Measurements from ENCODE around the gene GPR55.

DNA sequence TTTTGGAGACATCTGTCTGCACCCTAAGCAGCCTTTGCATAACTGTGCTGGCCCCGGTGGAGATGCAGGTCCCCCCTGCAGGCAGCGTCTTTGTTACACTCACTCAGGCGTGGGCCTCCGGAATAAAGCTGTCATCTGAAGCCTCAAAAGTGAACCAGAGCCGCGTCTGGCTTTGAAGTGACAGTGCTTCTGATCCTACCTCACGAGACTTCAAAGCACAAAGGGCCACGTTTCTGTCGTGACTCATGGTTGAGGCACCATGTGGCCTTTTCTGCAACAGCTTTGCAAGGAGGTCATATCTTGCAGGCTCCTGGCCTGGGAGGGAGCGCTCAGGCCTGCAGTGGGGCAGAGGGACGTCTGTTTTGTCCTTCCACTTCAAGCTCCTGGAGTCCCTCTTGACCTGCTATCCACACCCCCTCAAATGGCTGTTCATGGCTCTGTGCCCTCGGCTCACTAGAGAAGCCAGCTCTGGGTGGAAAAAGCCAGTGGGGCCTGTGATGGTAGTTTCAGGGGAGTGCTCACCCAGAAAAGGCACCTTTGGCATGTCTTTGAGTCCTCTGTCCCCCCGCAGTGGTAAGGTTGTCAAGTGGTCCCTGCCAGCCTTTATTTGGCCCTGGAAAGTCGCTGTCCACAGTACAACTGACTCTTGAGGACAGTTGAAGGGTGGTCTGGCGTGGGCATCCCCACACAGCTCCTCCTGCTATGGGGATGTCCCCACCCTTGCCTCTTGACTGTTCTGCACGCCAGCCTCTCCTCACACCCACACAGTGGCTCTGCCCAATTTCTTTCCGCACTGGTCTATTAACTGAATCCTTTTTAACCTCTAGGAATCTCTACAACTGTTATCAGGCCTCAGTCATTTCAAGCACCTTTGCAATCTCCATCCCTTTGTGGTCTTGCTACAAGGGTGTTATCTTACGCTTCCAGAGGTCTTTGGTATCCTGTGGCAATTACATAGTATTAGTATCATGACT is 19.3 kb downstream of the GPR55 start:
- TF ChIP-seq, protein P1, sequence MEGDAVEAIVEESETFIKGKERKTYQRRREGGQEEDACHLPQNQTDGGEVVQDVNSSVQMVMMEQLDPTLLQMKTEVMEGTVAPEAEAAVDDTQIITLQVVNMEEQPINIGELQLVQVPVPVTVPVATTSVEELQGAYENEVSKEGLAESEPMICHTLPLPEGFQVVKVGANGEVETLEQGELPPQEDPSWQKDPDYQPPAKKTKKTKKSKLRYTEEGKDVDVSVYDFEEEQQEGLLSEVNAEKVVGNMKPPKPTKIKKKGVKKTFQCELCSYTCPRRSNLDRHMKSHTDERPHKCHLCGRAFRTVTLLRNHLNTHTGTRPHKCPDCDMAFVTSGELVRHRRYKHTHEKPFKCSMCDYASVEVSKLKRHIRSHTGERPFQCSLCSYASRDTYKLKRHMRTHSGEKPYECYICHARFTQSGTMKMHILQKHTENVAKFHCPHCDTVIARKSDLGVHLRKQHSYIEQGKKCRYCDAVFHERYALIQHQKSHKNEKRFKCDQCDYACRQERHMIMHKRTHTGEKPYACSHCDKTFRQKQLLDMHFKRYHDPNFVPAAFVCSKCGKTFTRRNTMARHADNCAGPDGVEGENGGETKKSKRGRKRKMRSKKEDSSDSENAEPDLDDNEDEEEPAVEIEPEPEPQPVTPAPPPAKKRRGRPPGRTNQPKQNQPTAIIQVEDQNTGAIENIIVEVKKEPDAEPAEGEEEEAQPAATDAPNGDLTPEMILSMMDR (conservative IDR thresholded peaks at IDR 0.05 in 1 of 2, IDR thresholded peaks at IDR 0.05 in 1 of 2; ENCODE audit: extremely low read depth in 1 of 2, insufficient read depth in 1 of 2, low read depth in 1 of 2, low read length in 2 of 2): no peak
- TF ChIP-seq EZH2 (IDR thresholded peaks at IDR 0.05; ENCODE audit: borderline replicate concordance, low read length): no peak

Measured in mammary epithelial cell (primary cell).